H54 (cell line): Measurements from ENCODE around the gene LARP1.

ENCODE experiments used
- DNase-seq: peaks from one replicate; pipeline ENCODE4 v3.0.0; 2011; ENCODE audit warnings: low spot score, mixed read lengths; ENCODE audit not compliant: insufficient read length
- FAIRE-seq: peaks from 3 replicates; lab custom pipeline; 2011; peaks lifted over from hg19 to GRCh38; lab: Jason Lieb, UNC
- POLR2A ChIP-seq: IDR thresholded peaks from 2 replicates; pipeline ENCODE4 v1.6.1; 2011; ENCODE audit warnings: low read depth, mild to moderate bottlenecking, low read length

Gene LARP1

GRCh38 chr5:154862766-154863165, 107.6 kb downstream of the LARP1 start:
- DNase-seq (no peak), FAIRE-seq (no peak)
- no peak for TF ChIP-seq POLR2A

- FAIRE-seq (no peak), DNase-seq (no peak)
- TF ChIP-seq POLR2A = no peak
Observed at GRCh38 chr5:154863291-154864080, 108.3 kb downstream of the LARP1 start.

- DNase-seq (no peak), FAIRE-seq (no peak)
Observed at GRCh38 chr5:154865466-154866184, 110.4 kb downstream of the LARP1 start.

GRCh38 chr5:154866841-154867240, 111.7 kb downstream of the LARP1 start:
- DNase-seq (no peak), FAIRE-seq (no peak)
- TF ChIP-seq POLR2A = no peak

More at GRCh38 chr5:154865466-154866184, 110.4 kb downstream of the LARP1 start:
- no peak for TF ChIP-seq POLR2A
